ENCODE results near the gene F12. TPM values are rescaled to one million over a fixed set of nuclear protein-coding genes. Genes with fewer than 3 reads are reported as not detected.

F12 gene
- polyA plus RNA-seq, 1 of the 3 experiments (the other 2 are of a cell fraction) = 4.3 TPM

DNA sequence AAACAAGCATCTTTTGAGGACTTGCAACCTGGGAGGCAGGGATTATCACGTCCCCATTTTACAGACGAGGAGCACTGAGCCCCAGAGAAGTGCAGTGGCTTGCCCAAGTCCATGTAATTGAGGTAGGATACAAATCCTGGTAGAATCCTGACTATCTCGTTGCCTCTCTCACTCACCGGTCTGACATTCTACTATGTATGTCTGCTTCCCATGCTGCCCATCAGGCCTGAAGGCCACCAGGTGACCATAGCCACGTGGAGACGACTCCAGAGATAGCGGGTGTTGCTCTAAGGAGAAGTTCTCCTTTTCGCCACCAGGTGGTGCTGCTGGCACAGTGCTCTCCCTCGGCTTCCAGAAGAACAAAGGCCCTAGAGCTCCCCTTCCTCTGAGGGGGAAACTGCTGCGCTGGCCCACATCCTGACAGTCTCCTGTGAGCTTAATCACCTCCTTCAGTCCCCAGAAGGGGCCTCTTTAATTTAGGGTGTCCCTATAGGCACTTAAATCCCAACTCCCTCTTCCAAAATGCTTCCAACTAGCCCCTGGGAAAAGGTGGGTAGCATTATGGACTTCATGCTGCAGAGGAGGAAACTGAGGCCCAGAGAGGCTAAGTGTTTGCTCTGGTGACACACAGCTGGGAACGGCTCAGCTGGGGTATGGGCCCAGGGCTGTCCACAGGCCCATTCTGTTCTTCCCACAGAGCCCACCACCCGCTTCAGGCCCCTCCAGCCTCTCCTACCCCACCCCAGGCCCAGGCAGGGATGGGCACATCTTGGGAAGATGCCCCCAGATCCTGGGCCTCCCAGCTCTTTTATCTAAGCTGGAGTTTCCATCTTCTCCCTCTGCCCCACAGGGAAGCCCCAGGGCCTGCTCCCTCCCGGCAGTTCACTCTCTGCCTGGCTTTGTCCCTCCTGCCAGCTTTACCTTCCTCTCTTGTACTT is 18.7 kb downstream of the F12 start (continued):
- TF ChIP-seq GABPA (IDR thresholded peaks at IDR 0.05; ENCODE audit: low read depth) = no peak
- TF ChIP-seq, protein P1, sequence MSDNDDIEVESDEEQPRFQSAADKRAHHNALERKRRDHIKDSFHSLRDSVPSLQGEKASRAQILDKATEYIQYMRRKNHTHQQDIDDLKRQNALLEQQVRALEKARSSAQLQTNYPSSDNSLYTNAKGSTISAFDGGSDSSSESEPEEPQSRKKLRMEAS (IDR thresholded peaks at IDR 0.05; ENCODE audit: low read depth) = peak; percentile 81
- no peak for TF ChIP-seq POLR2AphosphoS5 (IDR thresholded peaks at IDR 0.05; ENCODE audit: low read depth, low read length)
- peak; percentile 98 for TF ChIP-seq MXI1 (IDR thresholded peaks at IDR 0.05; ENCODE audit: low read depth, low read length)
- TF ChIP-seq ELF1 (IDR thresholded peaks at IDR 0.05) = no peak
- TF ChIP-seq RAD21 (IDR thresholded peaks at IDR 0.05; ENCODE audit: low read length) = peak; percentile 95
- no peak for TF ChIP-seq RXRA (IDR thresholded peaks at IDR 0.05; ENCODE audit: borderline replicate concordance, low read depth)
- TF ChIP-seq, protein P2, sequence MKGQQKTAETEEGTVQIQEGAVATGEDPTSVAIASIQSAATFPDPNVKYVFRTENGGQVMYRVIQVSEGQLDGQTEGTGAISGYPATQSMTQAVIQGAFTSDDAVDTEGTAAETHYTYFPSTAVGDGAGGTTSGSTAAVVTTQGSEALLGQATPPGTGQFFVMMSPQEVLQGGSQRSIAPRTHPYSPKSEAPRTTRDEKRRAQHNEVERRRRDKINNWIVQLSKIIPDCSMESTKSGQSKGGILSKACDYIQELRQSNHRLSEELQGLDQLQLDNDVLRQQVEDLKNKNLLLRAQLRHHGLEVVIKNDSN (IDR thresholded peaks at IDR 0.05; ENCODE audit: borderline replicate concordance, low read depth) = peak; percentile 64; the same call in 1 of the 2 replicates
- TF ChIP-seq YY1 (IDR thresholded peaks at IDR 0.05; ENCODE audit: low read depth) = no peak
- peak; percentile 90 for TF ChIP-seq SMC3 (IDR thresholded peaks at IDR 0.05; ENCODE audit: low read depth, low read length)
- TF ChIP-seq MEF2A (IDR thresholded peaks at IDR 0.05; ENCODE audit: borderline replicate concordance, low read depth) = no peak

DNA sequence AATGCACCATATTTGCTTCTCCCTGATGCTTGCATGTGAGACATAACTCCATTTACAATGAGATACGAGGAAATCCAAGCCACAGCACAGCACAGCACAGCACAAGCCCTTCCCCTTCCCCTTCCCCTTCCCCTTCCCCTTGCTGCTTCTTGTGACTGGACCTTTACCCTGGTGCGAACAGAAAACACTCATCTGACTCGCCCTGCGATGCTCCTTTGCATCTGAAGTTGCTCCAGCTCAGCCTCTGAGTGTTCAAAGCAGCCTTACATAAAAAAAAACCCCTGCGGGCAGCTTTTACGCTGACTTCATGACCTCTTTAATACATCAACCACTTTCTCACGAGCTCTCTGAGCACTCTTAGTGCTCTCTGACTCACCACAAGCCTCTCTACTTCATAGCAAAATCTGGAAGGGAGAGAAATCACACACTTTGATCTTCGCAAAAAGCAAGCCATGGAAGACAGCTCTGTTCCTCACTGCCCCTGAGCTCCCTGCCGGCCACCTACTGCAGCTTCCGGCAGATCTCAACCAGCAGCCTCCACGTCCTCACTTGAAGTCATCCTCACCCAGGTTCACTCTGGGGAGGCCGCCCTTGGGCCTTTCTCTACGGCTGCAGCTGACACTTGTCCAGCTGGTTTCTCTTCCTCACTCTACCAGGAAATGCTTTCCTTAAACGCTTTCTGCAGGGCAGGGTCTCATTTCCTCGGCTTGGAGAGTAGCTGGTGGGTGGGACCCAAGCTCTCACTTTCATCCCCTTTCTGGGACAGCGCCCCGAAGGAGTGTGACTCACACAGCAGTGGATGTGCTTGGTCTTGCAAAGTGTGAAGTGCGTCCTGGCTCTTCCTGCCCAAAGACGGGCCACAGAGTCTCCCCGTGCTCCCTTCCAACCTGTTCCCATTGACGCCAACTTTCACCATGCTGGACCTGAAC is 19.9 kb downstream of the F12 start:
- Histone ChIP-seq H2AFZ (ENCODE audit: low read depth) (no peak overlapping the region), H3K27ac (ENCODE audit: low read depth in 2 of 2, low read length in 1 of 2) (no peak overlapping the region), H3K9ac (no peak overlapping the region), H3K9me3 (no peaks in the 10 kb centered on the region), H3K27me3 (ENCODE audit: insufficient read depth) (no peaks in the 10 kb centered on the region), H3K9me2 (no peaks in the 10 kb centered on the region), H3K4me1 (ENCODE audit: control insufficient read depth in 1 of 2, insufficient read depth in 2 of 2, low read depth in 1 of 2, low read length in 1 of 2) (peaks cover 0 to 3% of the 10 kb centered on the region in 2 experiments; a peak in 1 of 4 replicates), H3F3A (replicated peaks; ENCODE audit: insufficient read depth) (peaks cover 5% of the 10 kb centered on the region), H3K79me2 (ENCODE audit: insufficient read depth) (no peaks in the 10 kb centered on the region), H3K4me3 (ENCODE audit: low read depth in 2 of 2, low read length in 1 of 2) (no peak overlapping the region), H3K36me3 (replicated peaks in 1 of 2; ENCODE audit: control insufficient read depth in 1 of 2, insufficient read depth in 2 of 2, low read length in 1 of 2) (no peaks in the 10 kb centered on the region), H4K20me1 (ENCODE audit: insufficient read depth) (no peaks in the 10 kb centered on the region), H3K4me2 (no peak overlapping the region)
- CTCF ChIA-PET = interaction anchor here (0.7 to 14.2 kb wide), 29 partner anchors 9 to 318 kb away, joined by 3 to 318 read pairs (median 4); partner anchors contain the start of genes F12, LMAN2, MXD3 and PDLIM7
- no peak for TF ChIP-seq FOXJ3 (CRISPR knock-in tag; IDR thresholded peaks at IDR 0.05)
- no peak for TF ChIP-seq FOXM1 (IDR thresholded peaks at IDR 0.05; ENCODE audit: low read depth)
- TF ChIP-seq, protein P1 (IDR thresholded peaks at IDR 0.05; ENCODE audit: low read depth) = no peak
- TF ChIP-seq IRF3 (IDR thresholded peaks at IDR 0.05; ENCODE audit: low read depth, low read length) = no peak
- 71% methylated on average over 17 of the region's 21 CpGs for WGBS (ENCODE audit: low lambda C conversion rate)
- no peak for DNase-seq
- POLR2A ChIA-PET = interaction anchor here (3.6 kb wide), 1 partner anchor 64 kb away, joined by 22 read pairs; no protein-coding TSS in a partner anchor
